DOHH2 (cell line): ENCODE results near the gene ELP4.

ENCODE experiments used
- H3F3A ChIP-seq: fragments of 200-600 bp; sonication (generic), shearing (Covaris generic); 2 replicates; pipeline ENCODE4 v1.6.0; 2016; ENCODE audit warnings: antibody characterized with exemption, mild to moderate bottlenecking; ENCODE audit not compliant: control insufficient read depth, insufficient read depth
- H3K27ac ChIP-seq: fragments of 200-600 bp; sonication (generic); 2 replicates; pipeline ENCODE4 v1.5.1; 2014; ENCODE audit warnings: low read depth, mild to moderate bottlenecking, low read length, moderate library complexity
- H3K27me3 ChIP-seq: fragments of 200-600 bp; sonication (generic); 2 replicates; pipeline ENCODE4 v1.6.1; 2014; ENCODE audit warnings: mild to moderate bottlenecking, low read length, mixed read lengths; ENCODE audit not compliant: control insufficient read depth
- H3K36me3 ChIP-seq: fragments of 200-600 bp; sonication (generic); 2 replicates; pipeline ENCODE4 v1.6.1; 2014; ENCODE audit warnings: mild to moderate bottlenecking, low read length, moderate library complexity, mixed read lengths; ENCODE audit not compliant: control insufficient read depth
- H3K4me1 ChIP-seq: fragments of 200-600 bp; sonication (generic); 2 replicates; pipeline ENCODE4 v1.6.1; 2014; ENCODE audit warnings: mild to moderate bottlenecking, low read length, mixed read lengths; ENCODE audit not compliant: control insufficient read depth
- H3K4me2 ChIP-seq: fragments of 200-600 bp; sonication (generic); 2 replicates; pipeline ENCODE4 v1.6.0; 2014; ENCODE audit warnings: mild to moderate bottlenecking, low read length, moderate library complexity
- H3K4me3 ChIP-seq: fragments of 200-600 bp; sonication (generic); 2 replicates; pipeline ENCODE4 v1.5.1; 2014; ENCODE audit warnings: mild to moderate bottlenecking, low read length, mixed read lengths
- H3K79me2 ChIP-seq: fragments of 200-600 bp; sonication (generic); 2 replicates; pipeline ENCODE4 v1.6.1; 2014; ENCODE audit warnings: mild to moderate bottlenecking, low read length, mixed read lengths; ENCODE audit not compliant: control insufficient read depth
- H3K9me2 ChIP-seq: fragments of 200-600 bp; sonication (generic); replicated peaks from 2 replicates; pipeline ENCODE4 v1.6.1; 2014; ENCODE audit warnings: mild to moderate bottlenecking, low read length, mixed read lengths; ENCODE audit not compliant: control insufficient read depth
- H3K9me3 ChIP-seq: fragments of 200-600 bp; sonication (generic); 2 replicates; pipeline ENCODE4 v1.6.1; 2014; ENCODE audit warnings: antibody characterized with exemption, low read length, mixed read lengths; ENCODE audit not compliant: control insufficient read depth, insufficient read depth
- H4K20me1 ChIP-seq: fragments of 200-600 bp; sonication (generic); 2 replicates; pipeline ENCODE4 v1.6.0; 2014; ENCODE audit warnings: low read depth, mild to moderate bottlenecking, antibody characterized with exemption, low read length, moderate library complexity; ENCODE audit not compliant: control insufficient read depth, insufficient read depth
- CTCF ChIP-seq: fragments of 200-600 bp; sonication (generic); IDR thresholded peaks from one replicate; pipeline ENCODE4 v1.5.1; 2014; ENCODE audit warnings: antibody characterized with exemption, mild to moderate bottlenecking, low read depth, low read length; ENCODE audit not compliant: poor library complexity, severe bottlenecking
- EZH2phosphoT487 ChIP-seq: fragments of 200-600 bp; sonication (generic); IDR thresholded peaks from 2 replicates; pipeline ENCODE4 v1.6.1; 2017; ENCODE audit warnings: borderline replicate concordance, mild to moderate bottlenecking, antibody characterized with exemption, low read length, moderate library complexity, mixed read lengths

ELP4 gene

GRCh38 chr11:31802609-31802989, 293.0 kb downstream of the ELP4 start:
- H3K4me2 ChIP-seq = no peak overlapping the region
- H4K20me1 ChIP-seq = no peaks in the 10 kb centered on the region
- no peaks in the 10 kb centered on the region for H3K9me2 ChIP-seq
- no peaks in the 10 kb centered on the region for H3K9me3 ChIP-seq
- H3K36me3 ChIP-seq = no peaks in the 10 kb centered on the region
- TF ChIP-seq EZH2phosphoT487 (no peak), CTCF (no peak)
- no peaks in the 10 kb centered on the region for H3F3A ChIP-seq
- no peaks in the 10 kb centered on the region for H3K4me1 ChIP-seq
- H3K4me3 ChIP-seq = no peak overlapping the region
- no peak overlapping the region for H3K27ac ChIP-seq
- H3K27me3 ChIP-seq = peaks cover 13% of the 10 kb centered on the region
- no peaks in the 10 kb centered on the region for H3K79me2 ChIP-seq

- H3K4me3 ChIP-seq = no peak overlapping the region
- no peaks in the 10 kb centered on the region for H3K4me1 ChIP-seq
- H3F3A ChIP-seq = no peaks in the 10 kb centered on the region
- no peaks in the 10 kb centered on the region for H3K79me2 ChIP-seq
- TF ChIP-seq CTCF (no peak), EZH2phosphoT487 (no peak)
- H3K9me2 ChIP-seq = no peaks in the 10 kb centered on the region
- no peaks in the 10 kb centered on the region for H4K20me1 ChIP-seq
- H3K4me2 ChIP-seq = no peak overlapping the region
- H3K27ac ChIP-seq = no peak overlapping the region
- peaks cover 14% of the 10 kb centered on the region for H3K27me3 ChIP-seq
- no peaks in the 10 kb centered on the region for H3K36me3 ChIP-seq
- H3K9me3 ChIP-seq = no peaks in the 10 kb centered on the region
Observed at GRCh38 chr11:31802990-31803812, 293.6 kb downstream of the ELP4 start.

- Histone ChIP-seq H3K4me3 (no peak overlapping the region), H4K20me1 (no peaks in the 10 kb centered on the region), H3K79me2 (no peaks in the 10 kb centered on the region), H3K4me2 (no peak overlapping the region), H3K36me3 (no peaks in the 10 kb centered on the region), H3K27me3 (peaks cover 17% of the 10 kb centered on the region), H3K9me2 (no peaks in the 10 kb centered on the region), H3K27ac (no peak overlapping the region), H3K9me3 (no peaks in the 10 kb centered on the region), H3F3A (no peaks in the 10 kb centered on the region), H3K4me1 (no peaks in the 10 kb centered on the region)
- TF ChIP-seq CTCF (no peak), EZH2phosphoT487 (no peak)
Observed at GRCh38 chr11:31803813-31804311, 294.3 kb downstream of the ELP4 start.
